VCaP (cell line): ENCODE data around the gene PPCDC.

Source experiments
- H3K27ac ChIP-seq: fragments of 450-650 bp; 2 replicates; pipeline ENCODE4 v1.5.1; 2017
- TF ChIP-seq, protein P1 (sequence below): fragments of 450-650 bp; conservative IDR thresholded peaks from 2 replicates; pipeline ENCODE4 v1.5.1; 2017; ENCODE audit warnings: mild to moderate bottlenecking, moderate library complexity

The PPCDC gene

DNA sequence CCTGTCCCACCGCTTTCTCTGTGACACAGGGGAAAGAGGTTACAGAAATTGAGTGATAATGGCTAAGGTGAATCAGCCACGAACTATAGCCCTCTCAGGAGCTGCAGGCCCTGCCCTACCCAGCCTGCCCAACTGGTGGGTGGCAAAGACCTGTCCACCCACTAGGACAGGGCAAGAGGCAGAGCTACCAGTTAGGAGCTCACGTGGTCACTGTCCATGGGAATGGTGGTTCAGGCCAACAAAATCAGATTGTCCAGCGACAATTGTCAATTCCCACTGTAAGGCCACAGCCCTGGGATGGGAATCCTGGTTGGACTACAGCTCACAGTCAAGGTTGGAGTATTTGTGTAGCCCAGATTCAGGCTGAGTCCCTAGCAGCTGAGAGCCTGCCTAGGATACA, 75.0 kb downstream of the PPCDC start:
- TF ChIP-seq, protein P1, sequence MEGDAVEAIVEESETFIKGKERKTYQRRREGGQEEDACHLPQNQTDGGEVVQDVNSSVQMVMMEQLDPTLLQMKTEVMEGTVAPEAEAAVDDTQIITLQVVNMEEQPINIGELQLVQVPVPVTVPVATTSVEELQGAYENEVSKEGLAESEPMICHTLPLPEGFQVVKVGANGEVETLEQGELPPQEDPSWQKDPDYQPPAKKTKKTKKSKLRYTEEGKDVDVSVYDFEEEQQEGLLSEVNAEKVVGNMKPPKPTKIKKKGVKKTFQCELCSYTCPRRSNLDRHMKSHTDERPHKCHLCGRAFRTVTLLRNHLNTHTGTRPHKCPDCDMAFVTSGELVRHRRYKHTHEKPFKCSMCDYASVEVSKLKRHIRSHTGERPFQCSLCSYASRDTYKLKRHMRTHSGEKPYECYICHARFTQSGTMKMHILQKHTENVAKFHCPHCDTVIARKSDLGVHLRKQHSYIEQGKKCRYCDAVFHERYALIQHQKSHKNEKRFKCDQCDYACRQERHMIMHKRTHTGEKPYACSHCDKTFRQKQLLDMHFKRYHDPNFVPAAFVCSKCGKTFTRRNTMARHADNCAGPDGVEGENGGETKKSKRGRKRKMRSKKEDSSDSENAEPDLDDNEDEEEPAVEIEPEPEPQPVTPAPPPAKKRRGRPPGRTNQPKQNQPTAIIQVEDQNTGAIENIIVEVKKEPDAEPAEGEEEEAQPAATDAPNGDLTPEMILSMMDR, result no peak
- H3K27ac ChIP-seq, result no peak overlapping the region
